Stimulated activated CD4-positive, alpha-beta T cell treated with anti-CD3 and anti-CD28 coated beads, Interleukin-15, amount 100 ng/mL, for 48 hours (primary cell): ENCODE measurements around the gene NUMA1.

Source experiments
- DNase-seq, 2 donors: peaks; one replicate each; pipeline ENCODE4 v3.0.0-alpha.2; 2020; ENCODE audit warnings: low read depth in 2 of 2

Gene NUMA1

GRCh38 chr11:72067676-72068075 lies 12.7 kb downstream of the NUMA1 start:
- DNase-seq = no peak

GRCh38 chr11:72067266-72067665 lies 13.1 kb downstream of the NUMA1 start:
- no peak for DNase-seq

GRCh38 chr11:72066855-72067254 lies 13.5 kb downstream of the NUMA1 start:
- no peak for DNase-seq

- DNase-seq = no peak
Observed at GRCh38 chr11:72061739-72062396, 18.5 kb downstream of the NUMA1 start.

- DNase-seq = no peak
Observed at GRCh38 chr11:72058416-72059034, 21.8 kb downstream of the NUMA1 start.

- no peak for DNase-seq
Observed at GRCh38 chr11:72048766-72049460, 31.4 kb downstream of the NUMA1 start.

- DNase-seq = no peak
Observed at GRCh38 chr11:72045849-72046248, 34.5 kb downstream of the NUMA1 start.

- no peak for DNase-seq
Observed at GRCh38 chr11:72042064-72042745, 38.1 kb downstream of the NUMA1 start.

GRCh38 chr11:72041364-72042063 lies 38.8 kb downstream of the NUMA1 start:
- DNase-seq = peak in 1 of 2 donors; percentile 4

- DNase-seq = peak; percentile 42 to 53
Observed at GRCh38 chr11:72040491-72041363, 39.6 kb downstream of the NUMA1 start.

GRCh38 chr11:72039856-72040401 lies 40.4 kb downstream of the NUMA1 start:
- DNase-seq = no peak

GRCh38 chr11:72039031-72039855 lies 41.1 kb downstream of the NUMA1 start:
- DNase-seq = no peak

GRCh38 chr11:72038491-72038890 lies 41.9 kb downstream of the NUMA1 start:
- DNase-seq = no peak

- no peak for DNase-seq
Observed at GRCh38 chr11:72037554-72038311, 42.6 kb downstream of the NUMA1 start.

GRCh38 chr11:72036687-72037086 lies 43.7 kb downstream of the NUMA1 start:
- no peak for DNase-seq

GRCh38 chr11:72030472-72031045 lies 49.8 kb downstream of the NUMA1 start:
- DNase-seq = no peak

GRCh38 chr11:72026090-72026489 lies 54.3 kb downstream of the NUMA1 start:
- no peak for DNase-seq

GRCh38 chr11:72024069-72024754 lies 56.1 kb downstream of the NUMA1 start:
- DNase-seq = no peak
